HG02588 (cell line): ENCODE data around the gene ZNF618.

Source experiments
- ATAC-seq: cut with Tn5 transposase; IDR thresholded peaks from one replicate; pipeline ENCODE4 v1.9.1; 2021; ENCODE audit warnings: mild to moderate bottlenecking, moderate library complexity; ENCODE audit not compliant: unreplicated experiment

ZNF618 gene

DNA sequence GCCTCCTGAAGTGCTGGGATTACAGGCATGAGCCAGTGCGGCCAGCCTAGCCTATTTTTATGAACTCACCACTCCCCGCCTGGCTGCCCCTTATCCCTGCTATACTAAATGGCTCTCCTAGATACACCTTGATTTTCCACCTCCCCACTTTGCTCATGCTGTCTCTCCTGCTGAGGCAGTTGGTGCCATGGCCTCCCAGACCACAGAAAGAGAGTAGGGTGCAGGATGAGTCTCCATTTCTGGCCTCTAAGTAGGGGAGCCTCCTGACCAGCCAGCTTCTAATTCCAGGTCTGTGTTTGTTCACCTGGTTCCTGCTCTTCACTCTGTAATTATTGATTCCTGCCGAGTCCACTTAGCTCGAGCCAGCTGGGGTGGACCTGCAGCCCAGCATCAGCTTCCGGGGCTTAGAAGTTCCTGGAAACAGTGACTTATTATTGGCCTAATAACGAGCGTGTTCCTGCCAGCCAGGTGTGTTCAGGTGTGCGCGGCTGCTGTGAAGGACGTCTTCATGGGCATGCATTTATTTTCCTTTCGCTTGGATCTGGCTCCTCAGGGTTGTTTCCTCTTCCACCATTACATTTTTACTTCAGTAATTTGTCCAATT, 34.0 kb downstream of the ZNF618 start:
- no peak for ATAC-seq

- no peak for ATAC-seq
Measured at GRCh38 chr9:113911850-113912557, 35.9 kb downstream of the ZNF618 start.

GRCh38 chr9:113912816-113913215, 36.7 kb downstream of the ZNF618 start:
- no peak for ATAC-seq

DNA sequence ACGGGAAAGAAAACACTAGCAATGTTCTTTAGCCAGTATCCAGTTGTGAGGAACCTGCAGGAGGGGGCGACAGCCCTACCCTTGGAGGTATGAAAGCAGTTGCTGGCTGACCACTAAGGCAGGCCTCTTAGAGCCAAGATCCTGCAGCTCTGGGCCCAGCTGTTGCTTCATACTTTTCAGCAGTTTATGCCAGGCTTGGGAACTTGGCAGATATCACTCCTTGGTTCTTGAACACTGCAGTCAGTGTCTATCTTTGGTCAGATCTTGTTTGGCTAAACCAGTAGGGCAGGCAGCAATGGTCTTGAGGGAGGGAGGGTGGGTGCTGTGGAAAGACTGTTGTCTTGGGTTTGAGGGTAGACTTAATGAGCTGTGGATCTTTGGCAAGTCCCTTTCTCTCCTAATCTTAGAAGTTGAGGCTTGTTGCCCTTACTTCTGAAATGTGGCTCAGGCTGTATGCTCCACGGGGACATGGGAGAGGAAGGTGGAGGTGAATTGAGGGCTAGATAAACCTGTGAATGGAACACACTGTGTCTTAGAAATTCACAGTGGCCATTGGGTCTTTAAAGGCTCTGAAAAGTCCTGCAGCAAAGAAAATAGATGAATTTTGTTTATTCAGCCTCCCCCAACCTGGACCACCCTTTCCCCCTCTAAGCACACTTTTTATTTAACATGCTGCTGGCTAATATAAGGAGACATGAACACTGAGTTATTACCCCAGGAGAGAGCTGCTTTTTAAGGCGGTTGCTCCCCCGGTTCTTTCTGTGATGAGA, 37.5 kb downstream of the ZNF618 start:
- ATAC-seq: no peak

GRCh38 chr9:113914517-113914916, 38.4 kb downstream of the ZNF618 start:
- ATAC-seq: no peak

DNA sequence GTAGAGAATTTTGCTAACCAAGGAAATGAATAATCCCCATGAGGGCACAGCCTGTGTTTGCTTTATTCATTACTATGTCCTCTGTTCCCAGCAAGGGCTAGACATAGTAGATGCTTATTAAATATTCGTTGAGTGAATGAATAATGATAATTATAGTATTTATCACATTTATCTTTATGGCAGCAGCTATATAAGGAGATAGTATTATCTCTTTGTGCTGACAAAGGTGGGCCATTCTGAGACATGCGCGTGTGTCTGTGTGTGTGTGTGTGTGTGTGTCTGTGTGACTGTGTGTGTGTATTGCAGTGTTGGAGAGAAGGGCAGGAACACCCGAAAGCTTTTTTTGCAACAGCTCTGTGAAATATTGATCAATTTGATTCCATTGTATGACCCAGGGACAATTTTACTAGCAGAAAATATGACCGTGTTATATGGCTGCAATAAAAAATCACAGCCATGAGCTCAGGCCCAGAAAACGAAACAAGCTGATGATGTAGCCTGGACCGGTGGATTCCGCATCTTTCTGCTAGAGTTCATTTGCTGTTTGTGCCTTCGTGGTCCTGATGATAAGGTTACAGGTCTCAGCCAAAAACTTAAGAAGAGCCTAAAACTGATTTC, 39.8 kb downstream of the ZNF618 start:
- ATAC-seq: no peak

DNA sequence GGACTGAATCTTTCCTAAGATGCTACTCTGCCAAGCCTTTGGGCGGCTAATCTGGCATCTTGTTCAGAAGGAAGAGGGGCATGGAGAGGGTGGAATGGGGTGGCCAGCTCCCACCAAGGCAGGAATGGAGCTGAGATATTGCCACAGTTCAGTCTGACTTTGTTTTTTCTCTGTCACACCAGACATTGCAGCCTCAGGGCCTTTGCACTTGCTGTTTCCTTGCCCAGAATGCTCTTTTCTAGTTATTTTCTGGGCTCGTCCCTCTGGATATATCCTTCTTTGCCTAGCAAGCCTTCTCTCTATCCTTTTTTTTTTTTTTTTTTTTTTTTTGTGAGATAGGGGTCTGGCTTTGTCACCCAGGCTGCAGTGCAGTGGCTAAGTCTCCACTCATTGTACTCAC, 40.8 kb downstream of the ZNF618 start:
- no peak for ATAC-seq

DNA sequence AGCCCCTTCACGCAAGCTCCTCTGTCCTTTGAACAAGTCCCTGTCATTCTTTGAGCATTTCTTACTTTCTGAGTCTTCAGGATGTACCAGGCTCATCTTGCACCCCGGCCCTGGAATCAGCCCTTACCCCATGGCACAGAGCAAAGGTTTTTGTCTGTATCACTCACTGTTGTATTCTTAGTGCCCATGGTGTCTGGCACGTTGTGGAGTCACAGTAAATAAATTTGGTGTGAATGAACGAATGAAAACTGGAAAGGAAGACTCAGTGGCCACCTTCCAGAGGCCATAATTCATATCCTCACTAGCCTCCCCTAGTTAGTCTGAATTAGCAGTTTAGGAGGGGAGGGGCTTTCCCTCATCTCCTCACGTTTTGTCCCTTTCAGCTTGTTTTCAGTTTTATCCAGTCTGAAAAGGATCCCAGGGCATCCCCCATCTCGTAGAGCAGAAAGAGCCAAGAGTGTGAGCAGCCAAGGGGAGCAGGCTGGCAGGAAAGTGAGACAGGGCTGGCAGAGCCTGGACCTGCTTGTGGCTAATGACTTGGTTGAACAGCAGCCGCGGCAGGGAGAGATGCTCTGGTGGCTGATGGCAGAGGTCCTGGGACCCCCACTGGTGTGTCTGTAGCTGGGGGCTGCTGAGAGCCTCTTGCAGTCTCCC, 42.7 kb downstream of the ZNF618 start:
- no peak for ATAC-seq

GRCh38 chr9:113919382-113919781, 43.3 kb downstream of the ZNF618 start:
- no peak for ATAC-seq

DNA sequence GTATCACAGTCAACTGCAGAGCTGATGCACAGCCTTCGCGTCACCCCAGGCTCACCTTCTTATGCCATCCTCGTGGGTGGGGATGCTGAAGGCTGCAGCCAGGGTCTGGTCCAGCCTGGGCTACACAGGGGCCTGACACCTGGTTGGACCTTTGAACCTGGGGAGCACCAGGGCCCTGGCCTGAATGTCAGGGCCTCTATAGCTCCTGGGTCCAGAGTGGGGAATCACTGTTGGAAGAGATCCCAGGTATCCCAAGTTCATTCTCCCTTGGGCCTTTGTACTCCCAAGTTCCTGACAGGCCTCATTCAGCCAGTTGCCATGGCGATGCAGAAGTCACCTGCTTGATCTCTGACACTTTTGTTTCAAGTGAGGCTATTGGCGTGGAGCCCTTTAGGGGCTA, 43.8 kb downstream of the ZNF618 start:
- ATAC-seq: no peak

- ATAC-seq: no peak
Measured at GRCh38 chr9:113920872-113921271, 44.8 kb downstream of the ZNF618 start.

GRCh38 chr9:113921396-113921925, 45.4 kb downstream of the ZNF618 start:
- no peak for ATAC-seq

DNA sequence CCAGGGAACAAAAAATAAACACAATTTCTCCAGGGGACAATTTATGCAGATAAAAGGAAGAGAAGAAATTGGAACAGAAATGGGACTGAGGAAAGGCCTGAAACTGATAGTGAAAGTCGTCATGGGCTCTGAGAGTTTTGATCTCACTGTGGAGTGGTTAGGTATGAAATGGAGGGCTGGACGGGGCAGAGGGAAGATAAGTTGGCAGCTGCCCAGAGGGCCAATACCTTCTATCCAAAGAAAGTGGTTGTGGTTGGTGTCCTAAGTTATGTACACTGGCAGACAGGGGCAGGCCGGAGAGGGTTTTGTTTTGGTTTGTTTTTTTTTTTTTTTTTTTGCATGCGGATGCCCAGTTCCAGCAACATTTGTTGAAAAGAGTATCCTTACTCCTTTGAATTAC, 46.1 kb downstream of the ZNF618 start:
- ATAC-seq: no peak

DNA sequence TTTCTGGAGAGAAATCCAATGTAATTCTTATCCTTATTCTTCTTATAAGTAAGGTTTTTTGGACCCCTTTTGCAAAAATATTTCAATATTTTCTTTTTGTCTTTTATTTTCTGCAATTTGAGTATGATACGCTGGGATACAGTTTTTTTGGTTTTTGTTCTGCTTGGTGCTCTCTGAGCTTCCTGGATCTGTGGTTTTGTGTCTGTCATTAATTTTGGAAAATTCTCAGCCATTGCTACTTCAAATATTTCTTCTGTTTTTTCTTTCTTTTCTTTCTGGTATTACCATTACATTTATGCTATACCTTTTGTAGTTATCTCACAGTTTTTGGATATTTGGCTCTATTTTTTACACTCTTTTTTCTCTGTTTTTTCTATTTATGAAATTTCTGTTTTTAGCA, 50.1 kb downstream of the ZNF618 start:
- ATAC-seq: no peak

DNA sequence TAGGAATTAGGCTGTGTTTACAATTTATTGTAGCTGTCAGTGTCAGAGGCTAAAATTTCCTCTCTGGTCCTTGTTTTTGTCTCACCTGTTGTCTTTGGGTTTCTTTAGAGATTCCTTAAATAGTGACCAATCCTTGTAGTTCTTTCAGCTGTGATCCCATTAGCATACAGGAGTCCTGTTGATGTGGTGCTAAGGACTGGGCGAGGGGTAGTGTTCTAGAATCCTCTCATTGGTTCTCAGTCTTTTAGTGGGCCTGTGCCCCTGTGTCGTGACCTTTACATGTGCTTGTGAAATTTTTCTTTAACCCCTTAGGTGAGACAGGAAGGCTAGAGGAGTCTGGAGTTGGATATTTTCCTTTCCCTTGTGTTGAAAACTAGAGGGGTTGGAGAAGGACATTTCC, 51.2 kb downstream of the ZNF618 start:
- ATAC-seq: no peak

DNA sequence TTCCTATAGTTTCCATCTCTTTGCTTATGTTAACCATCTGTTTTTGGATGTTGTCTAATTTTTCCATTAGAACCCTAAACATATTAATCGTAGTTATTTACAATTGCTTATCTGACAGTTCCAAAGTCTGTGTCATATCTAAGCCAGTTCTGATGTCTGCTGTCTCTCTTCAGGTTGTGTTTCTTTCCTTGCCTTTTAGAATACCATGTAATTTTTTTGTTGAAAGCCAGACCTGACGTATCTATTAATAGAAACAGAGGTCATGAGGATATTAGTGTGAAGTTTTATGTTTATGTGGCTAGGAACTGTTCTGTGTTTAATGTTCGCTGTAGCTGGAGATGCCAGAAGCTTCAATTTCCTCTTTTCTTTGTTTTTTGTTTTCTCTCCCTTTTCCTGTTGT, 52.2 kb downstream of the ZNF618 start:
- no peak for ATAC-seq

GRCh38 chr9:113929634-113930389, 53.7 kb downstream of the ZNF618 start:
- ATAC-seq: no peak

- no peak for ATAC-seq
Measured at GRCh38 chr9:113930390-113930783, 54.3 kb downstream of the ZNF618 start.

DNA sequence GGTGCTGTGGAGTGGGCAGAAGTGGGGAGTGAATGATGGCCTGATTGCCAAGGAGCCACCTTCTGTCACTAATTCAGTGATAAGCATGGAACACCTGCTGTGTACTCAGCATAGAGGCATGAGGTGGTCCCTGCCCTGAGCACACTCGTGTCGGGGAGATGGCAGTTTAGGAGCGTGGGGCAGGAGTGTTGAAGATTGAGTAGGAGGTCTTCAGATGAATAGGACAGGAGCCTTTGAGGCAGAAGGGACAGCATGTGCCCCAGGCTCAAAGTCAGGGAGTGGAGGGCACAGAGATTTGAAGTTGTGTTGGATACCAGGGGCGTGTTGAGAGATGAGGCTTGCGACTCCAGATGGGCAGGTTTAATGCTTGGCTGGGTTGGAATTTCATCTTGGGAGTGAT, 55.0 kb downstream of the ZNF618 start:
- ATAC-seq: no peak

- no peak for ATAC-seq
Measured at GRCh38 chr9:113931777-113932176, 55.7 kb downstream of the ZNF618 start.
